HCT116 (cell line): ENCODE data around the gene CBR4. TPM values are rescaled to one million over a fixed set of nuclear protein-coding genes. Genes with fewer than 3 reads are reported as not detected.
A peak's percentile ranks its signal among the peaks of the same experiment; 100 is the strongest.

Experiments used
- ATAC-seq: fragments of 200-7000 bp; cut with Tn5 transposase; 2 replicates; pipeline ENCODE4 v1.9.1; 2020; ENCODE audit warnings: mild to moderate bottlenecking, moderate library complexity
- BruUV-seq: library from RNA; stranded (reverse); fragments of 400-500 nt; replicated peaks from 2 replicates; lab custom pipeline; 2021; lab: Mats Ljungman, UMichigan
- CTCF ChIA-PET: fragments of 300-600 bp; sonication (Branson Sonifier 250); formaldehyde crosslinking; loops from one replicate; lab custom pipeline; 2021; ENCODE audit warnings: antibody characterized with exemption; lab: Charles Lee
- POLR2A ChIA-PET: fragments of 300-600, 350-600 bp; sonication (Branson Sonifier 250); formaldehyde crosslinking; loops from one replicate; lab custom pipeline; 2021; ENCODE audit warnings: antibody characterized with exemption; lab: Charles Lee
- RAD21 ChIA-PET, 2 experiments: fragments of 300-600 bp; sonication (Branson Sonifier 250); formaldehyde crosslinking; loops; one replicate each; lab custom pipeline; 2023; ENCODE audit warnings: low total read pairs in 2 of 2; ENCODE audit not compliant: uncharacterized antibody in 2 of 2, unreplicated experiment in 2 of 2, low non-redundant PET in 1 of 2; lab: Charles Lee
- DNase-seq: peaks from one replicate; pipeline ENCODE4 v3.0.0-alpha.2; 2010; ENCODE audit warnings: low read depth, low spot score
- H2AFZ ChIP-seq: fragments of 200-600 bp; shearing (Covaris generic), sonication (generic); 2 replicates; pipeline ENCODE4 v1.6.1; 2017; ENCODE audit warnings: low read depth, mixed run types, mixed read lengths, antibody characterized with exemption, low read length; ENCODE audit not compliant: poor library complexity, severe bottlenecking
- H3K27ac ChIP-seq: 2 replicates; pipeline ENCODE4 v1.5.1; 2012; ENCODE audit warnings: low read depth, low read length
- H3K27me3 ChIP-seq: fragments of 200-600 bp; sonication (generic); 2 replicates; pipeline ENCODE4 v1.6.1; 2016; ENCODE audit warnings: mixed run types, low read length, mixed read lengths; ENCODE audit not compliant: insufficient read depth
- H3K36me3 ChIP-seq, 2 experiments: fragments of 200-500 bp in 1 of 2; fragments of 200-600 bp in 1 of 2; sonication (Bioruptor generic) in 1 of 2; sonication (generic) in 1 of 2; 2 replicates each; pipeline versions ENCODE4 v1.5.1 to v1.6.1; 2014 to 2016; ENCODE audit warnings: low read length in 2 of 2, inconsistent platforms in 1 of 2, mixed read lengths in 1 of 2, mixed run types in 1 of 2; ENCODE audit not compliant: insufficient read depth in 2 of 2, control insufficient read depth in 1 of 2
- H3K4me1 ChIP-seq, 2 experiments: fragments of 200-600 bp in 1 of 2; sonication (generic) in 1 of 2; 2 replicates each; pipeline versions ENCODE4 v1.5.1 to v1.6.1; 2012 to 2017; ENCODE audit warnings: low read length in 2 of 2, inconsistent platforms in 1 of 2, mild to moderate bottlenecking in 1 of 2, mixed read lengths in 1 of 2, mixed run types in 1 of 2, moderate library complexity in 1 of 2; ENCODE audit not compliant: insufficient read depth in 2 of 2, control insufficient read depth in 1 of 2
- H3K4me2 ChIP-seq: fragments of 200-600 bp; sonication (generic); 2 replicates; pipeline ENCODE4 v1.6.1; 2017; ENCODE audit warnings: mixed run types, low read length, mixed read lengths
- H3K4me3 ChIP-seq, 2 experiments: fragments of 200-600 bp in 1 of 2; sonication (generic) in 1 of 2; replicated peaks in 1 of 2; 2 replicates each; pipeline ENCODE4 v1.5.1; 2011 to 2016; ENCODE audit warnings: low read length in 2 of 2, control low read depth in 1 of 2, low read depth in 1 of 2, mild to moderate bottlenecking in 1 of 2, mixed read lengths in 1 of 2, mixed run types in 1 of 2
- H3K79me2 ChIP-seq: fragments of 200-600 bp; sonication (generic); 2 replicates; pipeline ENCODE4 v1.6.1; 2017; ENCODE audit warnings: mild to moderate bottlenecking, mixed run types, low read length, moderate library complexity, mixed read lengths; ENCODE audit not compliant: insufficient read depth
- H3K9ac ChIP-seq: fragments of 200-600 bp; sonication (generic); 2 replicates; pipeline ENCODE4 v1.6.1; 2016; ENCODE audit warnings: low read length, mixed read lengths
- H3K9me2 ChIP-seq: fragments of 200-600 bp; sonication (generic), shearing (Covaris generic); 2 replicates; pipeline ENCODE4 v1.6.1; 2017; ENCODE audit warnings: mixed run types, mild to moderate bottlenecking, moderate library complexity; ENCODE audit not compliant: insufficient read depth
- H3K9me3 ChIP-seq, 2 experiments: fragments of 200-500 bp in 1 of 2; fragments of 200-600 bp in 1 of 2; sonication (Bioruptor generic) in 1 of 2; sonication (generic) in 1 of 2; 2 replicates each; pipeline ENCODE4 v1.6.1; 2014 to 2017; ENCODE audit warnings: low read length in 2 of 2, mixed read lengths in 2 of 2, inconsistent platforms in 1 of 2, low read depth in 1 of 2, mild to moderate bottlenecking in 1 of 2, mixed run types in 1 of 2, moderate library complexity in 1 of 2; ENCODE audit not compliant: control insufficient read depth in 1 of 2, insufficient read depth in 1 of 2
- H4K20me1 ChIP-seq: fragments of 200-600 bp; sonication (generic), shearing (Covaris generic); 2 replicates; pipeline ENCODE4 v1.6.1; 2017; ENCODE audit warnings: mixed run types, mild to moderate bottlenecking, moderate library complexity; ENCODE audit not compliant: insufficient read depth
- CTCF ChIP-seq, 3 experiments: fragments of 200-600 bp in 1 of 3; sonication (generic) in 1 of 3; IDR thresholded peaks in 2 of 3; conservative IDR thresholded peaks in 1 of 3; 2 replicates each; pipeline ENCODE4 v1.5.1; 2012 to 2017; ENCODE audit warnings: low read depth in 2 of 3, low read length in 2 of 3, antibody characterized with exemption in 1 of 3, borderline replicate concordance in 1 of 3, control low read depth in 1 of 3, mild to moderate bottlenecking in 1 of 3, mixed read lengths in 1 of 3, mixed run types in 1 of 3, moderate library complexity in 1 of 3; ENCODE audit not compliant: insufficient read depth in 1 of 3
- ELF1 ChIP-seq: IDR thresholded peaks from 2 replicates; pipeline ENCODE4 v1.6.1; 2012; ENCODE audit warnings: low read depth, borderline replicate concordance
- EZH2 ChIP-seq: fragments of 200-600 bp; sonication (generic); IDR thresholded peaks from 2 replicates; pipeline ENCODE4 v1.6.1; 2017; ENCODE audit warnings: antibody characterized with exemption, mixed run types
- EZH2phosphoT487 ChIP-seq: fragments of 200-600 bp; IDR thresholded peaks from 2 replicates; pipeline ENCODE4 v1.6.1; 2018; ENCODE audit warnings: antibody characterized with exemption, borderline replicate concordance
- JUND ChIP-seq: IDR thresholded peaks from 2 replicates; pipeline ENCODE4 v1.6.1; 2012
- RAD21 ChIP-seq: IDR thresholded peaks from 2 replicates; pipeline ENCODE4 v1.6.1; 2012; ENCODE audit warnings: low read depth, mild to moderate bottlenecking
- SRF ChIP-seq: IDR thresholded peaks from 2 replicates; pipeline ENCODE4 v1.6.1; 2012; ENCODE audit warnings: low read depth
- TCF7L2 ChIP-seq: IDR thresholded peaks from 2 replicates; pipeline ENCODE4 v1.7.0; 2011; ENCODE audit warnings: borderline replicate concordance, inconsistent platforms; ENCODE audit not compliant: insufficient read depth, insufficient read length; ENCODE audit errors: extremely low read depth
- YY1 ChIP-seq: IDR thresholded peaks from 2 replicates; pipeline ENCODE4 v1.6.1; 2011; ENCODE audit warnings: low read length, low read depth, moderate library complexity, mild to moderate bottlenecking; ENCODE audit not compliant: insufficient replicate concordance; ENCODE audit errors: extremely low read depth
- ZFX ChIP-seq: fragments of 450-650 bp; IDR thresholded peaks from 2 replicates; pipeline ENCODE4 v1.6.1; 2017
- intact Hi-C: fragments of 100-400 bp; cut with micrococcal nuclease; formaldehyde crosslinking; loops from 2 replicates; pipeline ENCODE4 v1.10.0; 2022
- total RNA-seq: library from RNA; stranded (reverse); gene quantifications from one replicate; pipeline ENCODE4 v1.2.1, GENCODE V29; 2021; ENCODE audit not compliant: unreplicated experiment
- TF ChIP-seq, protein P1 (sequence below): IDR thresholded peaks from 2 replicates; pipeline ENCODE4 v1.6.1; 2012

The CBR4 gene
- total RNA-seq, 1 experiment from 2014 or later, result 32.3 TPM

DNA sequence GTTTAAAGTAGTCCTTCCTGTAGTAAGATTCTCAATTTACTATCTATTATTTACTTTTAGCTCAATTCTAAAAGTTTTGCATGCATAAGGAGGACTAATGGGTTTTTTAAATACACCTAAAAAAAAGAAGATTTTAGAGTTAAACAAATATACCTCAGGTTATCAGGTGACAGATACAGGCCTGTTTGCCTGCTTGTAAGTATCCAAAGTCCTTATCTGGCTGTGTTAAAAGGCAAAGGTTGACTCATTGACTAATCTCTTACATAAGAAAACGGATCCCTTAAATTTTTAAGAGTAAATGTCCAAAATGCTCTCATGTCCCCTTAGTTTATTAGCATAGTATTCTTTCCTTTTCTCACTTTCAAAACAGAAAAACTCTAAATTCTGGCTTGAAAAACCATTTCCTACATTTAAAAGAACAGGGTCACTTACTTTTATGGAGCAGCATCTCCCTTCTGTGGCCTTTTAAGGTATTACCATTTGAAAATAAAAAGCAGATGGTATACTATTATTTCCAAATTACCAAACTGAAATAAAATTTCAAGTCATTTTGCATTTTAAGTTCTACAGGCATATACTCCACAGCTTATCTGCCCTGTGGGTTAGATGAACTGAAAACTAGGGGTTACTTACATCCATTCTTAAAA, 4.5 kb downstream of the CBR4 start:
- H3K4me2 ChIP-seq, result no peak overlapping the region
- intact Hi-C loops, result loop anchor here (2.0 to 5.0 kb wide), 2 partner anchors 83 to 823 kb away; no protein-coding TSS in a partner anchor

More for the DNA sequence above, 4.5 kb downstream of the CBR4 start:
- H3K27me3 ChIP-seq, result no peaks in the 10 kb centered on the region
- DNase-seq (no peak), ATAC-seq (no peak)
- H3K27ac ChIP-seq, result no peak overlapping the region
- H3K79me2 ChIP-seq, result peaks cover 32% of the 10 kb centered on the region
- H2AFZ ChIP-seq, result no peak overlapping the region
- no peak overlapping the region for H3K4me3 ChIP-seq
- POLR2A ChIA-PET, result no interaction called here
- RAD21 ChIA-PET, result no interaction called here
- H3K36me3 ChIP-seq, result peaks cover 0 to 21% of the 10 kb centered on the region in 2 experiments; a peak in 2 of 4 replicates
- BruUV-seq, result no TSS peak
- no peaks in the 10 kb centered on the region for H3K9me2 ChIP-seq
- no peaks in the 10 kb centered on the region for H3K9me3 ChIP-seq
- H4K20me1 ChIP-seq, result no peaks in the 10 kb centered on the region
- H3K4me1 ChIP-seq, result peaks cover 8 to 14% of the 10 kb centered on the region in 2 experiments; a peak in 3 of 4 replicates
- H3K9ac ChIP-seq, result no peak overlapping the region
- CTCF ChIA-PET, result interaction anchor here (0.9 kb wide), 1 partner anchor 420 kb away, joined by 3 read pairs; no protein-coding TSS in a partner anchor
- no peak for TF ChIP-seq TCF7L2
- TF ChIP-seq JUND, result no peak
- no peak for TF ChIP-seq YY1
- no peak for TF ChIP-seq SRF
- TF ChIP-seq EZH2phosphoT487, result no peak
- TF ChIP-seq ELF1, result no peak
- TF ChIP-seq, protein P1, sequence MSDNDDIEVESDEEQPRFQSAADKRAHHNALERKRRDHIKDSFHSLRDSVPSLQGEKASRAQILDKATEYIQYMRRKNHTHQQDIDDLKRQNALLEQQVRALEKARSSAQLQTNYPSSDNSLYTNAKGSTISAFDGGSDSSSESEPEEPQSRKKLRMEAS, result no peak
- TF ChIP-seq EZH2, result no peak
- no peak for TF ChIP-seq ZFX
- peak; percentile 9 to 51 (median 11); a peak in 2 of 6 replicates for TF ChIP-seq CTCF (IDR thresholded peaks at IDR 0.05 in 2 of 3, conservative IDR thresholded peaks at IDR 0.05 in 1 of 3; ENCODE audit: borderline replicate concordance in 1 of 3, insufficient read depth in 1 of 3, low read depth in 2 of 3, low read length in 2 of 3)
- TF ChIP-seq RAD21, result peak; percentile 51
